ENCODE results near the gene AP5Z1.

DNA sequence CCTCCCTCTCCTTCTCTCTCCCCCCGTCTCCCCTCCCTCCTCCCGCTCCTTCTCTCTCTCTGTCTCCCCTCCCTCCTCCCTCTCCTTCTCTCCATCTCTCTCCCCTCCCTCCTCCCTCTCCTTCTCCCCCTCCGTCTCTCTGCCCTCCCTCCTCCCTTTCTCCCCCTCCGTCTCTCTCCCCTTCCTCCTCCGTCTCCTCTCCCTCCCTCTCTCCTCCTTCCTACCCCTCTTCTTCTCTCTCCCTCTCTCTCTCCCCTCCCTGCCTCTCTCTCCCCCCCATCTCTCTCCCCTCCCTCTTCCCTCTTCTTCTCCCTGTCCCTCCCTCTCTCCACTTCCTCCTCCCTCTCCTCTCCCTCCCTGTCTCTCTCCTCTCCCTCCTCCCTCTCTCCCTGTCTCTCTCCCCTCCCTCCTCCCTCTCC is 32.2 kb downstream of the AP5Z1 start:
- TF ChIP-seq CTCF (IDR thresholded peaks at IDR 0.05) (no peak), POLR2A (IDR thresholded peaks at IDR 0.05) (no peak)

Data from uterus (tissue), 2 donors.